HepG2 (cell line): ENCODE data around the gene CARHSP1. TPM values are rescaled to one million over a fixed set of nuclear protein-coding genes. Genes with fewer than 3 reads are reported as not detected.

Experiments used
- ATAD3A ChIP-seq: sonication (generic); formaldehyde crosslinking; IDR thresholded peaks from 2 replicates; pipeline ENCODE4 v1.4.0; 2020; ENCODE audit warnings: missing genetic modification reagents
- BCLAF1 ChIP-seq: fragments of 450-650 bp; IDR thresholded peaks from 2 replicates; pipeline ENCODE4 v1.6.1; 2017; ENCODE audit warnings: mild to moderate bottlenecking
- CCAR2 ChIP-seq: fragments of 200-400 bp; formaldehyde crosslinking; optimal IDR thresholded peaks from 2 replicates; pipeline ENCODE3; 2018; ENCODE audit warnings: low read depth, mild to moderate bottlenecking, low read length, moderate library complexity
- CENPBD1 ChIP-seq: sonication (generic); formaldehyde crosslinking; IDR thresholded peaks from 2 replicates; pipeline ENCODE4 v1.8.0; 2022; ENCODE audit warnings: missing genetic modification reagents, low read depth, mild to moderate bottlenecking, borderline replicate concordance
- CHD2 ChIP-seq: IDR thresholded peaks from 2 replicates; pipeline ENCODE4 v1.6.1; 2011; ENCODE audit warnings: low read depth, low read length, improper control_type of control experiment
- CREM ChIP-seq, 2 experiments: sonication (generic) in 1 of 2; formaldehyde crosslinking in 1 of 2; IDR thresholded peaks; 2 replicates each; pipeline versions ENCODE4 v1.4.0 to v1.6.1; 2016 to 2020; ENCODE audit warnings: antibody characterized with exemption in 1 of 2, mild to moderate bottlenecking in 1 of 2, missing genetic modification reagents in 1 of 2
- FOXP1 ChIP-seq, 2 experiments: fragments of 450-650 bp in 1 of 2; IDR thresholded peaks; 2 replicates each; pipeline ENCODE4 v1.6.1; 2017 to 2018; ENCODE audit warnings: antibody characterized with exemption in 1 of 2
- HIVEP1 ChIP-seq: sonication (generic); formaldehyde crosslinking; IDR thresholded peaks from 2 replicates; pipeline ENCODE4 v1.4.0; 2020; ENCODE audit warnings: mild to moderate bottlenecking, missing genetic modification reagents
- NCOR1 ChIP-seq: fragments of 200-600 bp; sonication (generic); IDR thresholded peaks from 2 replicates; pipeline ENCODE4 v1.7.0; 2017; ENCODE audit warnings: antibody characterized with exemption, low read length, borderline replicate concordance
- TGIF2 ChIP-seq: IDR thresholded peaks from 2 replicates; pipeline ENCODE4 v1.6.1; 2016; ENCODE audit warnings: control low read depth, missing compliant biosample characterization
- ZMAT5 ChIP-seq: sonication (generic); formaldehyde crosslinking; IDR thresholded peaks from 2 replicates; pipeline ENCODE4 v1.5.0; 2020; ENCODE audit warnings: mild to moderate bottlenecking, low read depth, missing genetic modification reagents, borderline replicate concordance
- ZNF232 ChIP-seq: sonication (generic); formaldehyde crosslinking; IDR thresholded peaks from 2 replicates; pipeline ENCODE4 v1.4.0; 2020; ENCODE audit warnings: missing genetic modification reagents, borderline replicate concordance
- ZNF326 ChIP-seq: sonication (generic); formaldehyde crosslinking; IDR thresholded peaks from 2 replicates; pipeline ENCODE4 v1.4.0; 2020; ENCODE audit warnings: missing genetic modification reagents, borderline replicate concordance
- ZNF563 ChIP-seq: sonication (generic); formaldehyde crosslinking; IDR thresholded peaks from 2 replicates; pipeline ENCODE4 v1.8.0; 2022; ENCODE audit warnings: mild to moderate bottlenecking, moderate library complexity, missing genetic modification reagents
- ZNF639 ChIP-seq: conservative IDR thresholded peaks from 2 replicates; pipeline ENCODE4 v1.6.1; 2018; ENCODE audit warnings: missing genetic modification reagents
- ZNF678 ChIP-seq: sonication (generic); formaldehyde crosslinking; IDR thresholded peaks from 2 replicates; pipeline ENCODE4 v1.4.0; 2020; ENCODE audit warnings: mild to moderate bottlenecking, missing genetic modification reagents
- ZNF709 ChIP-seq: sonication (generic); formaldehyde crosslinking; IDR thresholded peaks from 2 replicates; pipeline ENCODE4 v1.5.0; 2020; ENCODE audit warnings: mild to moderate bottlenecking, missing genetic modification reagents
- ZNF782 ChIP-seq: sonication (generic); formaldehyde crosslinking; IDR thresholded peaks from 2 replicates; pipeline ENCODE4 v1.4.0; 2020; ENCODE audit warnings: missing genetic modification reagents, mild to moderate bottlenecking, borderline replicate concordance
- ZNF850 ChIP-seq: sonication (generic); formaldehyde crosslinking; conservative IDR thresholded peaks from 2 replicates; pipeline ENCODE4 v1.9.0; 2021; ENCODE audit warnings: mild to moderate bottlenecking, missing genetic modification reagents
- polyA plus RNA-seq, 8 experiments: library from polyadenylated mRNA; depleted of rRNA in 3 of 8; stranded (reverse) in 7 of 8; unstranded in 1 of 8; fragments of >200 nt; fragmentation: Illumina TruSeq in 4 of 8; extraction: Trizol in 4 of 8; gene quantifications; 2 replicates each; pipeline versions ENCODE4 v1.2.1 to v1.2.3, GENCODE V29; 2011 to 2016; ENCODE audit warnings: low read depth in 4 of 8, missing spikeins in 1 of 8, mixed read lengths in 1 of 8; ENCODE audit not compliant: insufficient read depth in 1 of 8
- total RNA-seq, 5 experiments: library from RNA; depleted of rRNA; stranded (reverse); fragments of >200 nt; fragmentation: Illumina TruSeq; extraction: Trizol; gene quantifications; 2 replicates each; pipeline ENCODE4 v1.2.3, GENCODE V29; 2016; ENCODE audit warnings: low read depth in 1 of 5
- TF ChIP-seq, protein P1 (sequence below): sonication (generic); formaldehyde crosslinking; IDR thresholded peaks from 2 replicates; pipeline ENCODE4 v1.5.1; 2020; ENCODE audit warnings: missing genetic modification reagents, mild to moderate bottlenecking, borderline replicate concordance
- TF ChIP-seq, protein P2 (sequence below): sonication (generic); formaldehyde crosslinking; IDR thresholded peaks from 2 replicates; pipeline ENCODE4 v1.5.0; 2020; ENCODE audit warnings: missing genetic modification reagents

Gene CARHSP1
- total and polyA plus RNA-seq, 2 of the 13 experiments (the other 11 are each of a cell fraction or from before 2014, with no cell fraction given), result 173 to 345 TPM

- TF ChIP-seq, protein P1, sequence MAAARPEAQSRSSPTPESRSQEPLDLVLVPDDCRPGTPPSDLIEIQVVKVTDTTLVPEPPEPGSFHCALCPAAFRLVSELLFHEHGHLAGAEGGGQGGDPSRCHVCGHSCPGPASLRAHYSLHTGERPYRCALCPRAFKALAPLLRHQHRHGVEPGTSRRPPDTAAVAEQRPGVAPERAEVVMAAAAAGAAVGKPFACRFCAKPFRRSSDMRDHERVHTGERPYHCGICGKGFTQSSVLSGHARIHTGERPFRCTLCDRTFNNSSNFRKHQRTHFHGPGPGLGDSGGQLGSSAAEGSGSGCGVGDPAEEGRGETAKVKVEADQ, result 0 out of 2 replicates have a peak, but pooled peaks have one; percentile 9
- no peak; the same call in 1 of the 2 replicates for TF ChIP-seq ZNF563 (CRISPR knock-in tag)
- TF ChIP-seq ZNF326 (CRISPR knock-in tag), result no peak
- no peak for TF ChIP-seq ZNF850
- no peak; the same call in 1 of the 2 replicates for TF ChIP-seq HIVEP1
- peak; percentile 90; the same call in 1 of the 2 replicates for TF ChIP-seq ZNF232 (CRISPR knock-in tag)
- TF ChIP-seq CENPBD1 (CRISPR knock-in tag), result no peak
- TF ChIP-seq CHD2, result no peak
- no peak for TF ChIP-seq ZNF639 (CRISPR knock-in tag)
- no peak; the same call in 1 of the 2 replicates for TF ChIP-seq ZNF709 (CRISPR knock-in tag)
- no peak for TF ChIP-seq ATAD3A (CRISPR knock-in tag)
- TF ChIP-seq FOXP1 (IDR thresholded peaks at IDR 0.05), result no peak
- peak; percentile 19; the same call in 1 of the 2 replicates for TF ChIP-seq FOXP1 (CRISPR knock-in tag; IDR thresholded peaks at IDR 0.05)
- TF ChIP-seq ZMAT5 (CRISPR knock-in tag), result no peak
- no peak for TF ChIP-seq ZNF678
- TF ChIP-seq, protein P2, sequence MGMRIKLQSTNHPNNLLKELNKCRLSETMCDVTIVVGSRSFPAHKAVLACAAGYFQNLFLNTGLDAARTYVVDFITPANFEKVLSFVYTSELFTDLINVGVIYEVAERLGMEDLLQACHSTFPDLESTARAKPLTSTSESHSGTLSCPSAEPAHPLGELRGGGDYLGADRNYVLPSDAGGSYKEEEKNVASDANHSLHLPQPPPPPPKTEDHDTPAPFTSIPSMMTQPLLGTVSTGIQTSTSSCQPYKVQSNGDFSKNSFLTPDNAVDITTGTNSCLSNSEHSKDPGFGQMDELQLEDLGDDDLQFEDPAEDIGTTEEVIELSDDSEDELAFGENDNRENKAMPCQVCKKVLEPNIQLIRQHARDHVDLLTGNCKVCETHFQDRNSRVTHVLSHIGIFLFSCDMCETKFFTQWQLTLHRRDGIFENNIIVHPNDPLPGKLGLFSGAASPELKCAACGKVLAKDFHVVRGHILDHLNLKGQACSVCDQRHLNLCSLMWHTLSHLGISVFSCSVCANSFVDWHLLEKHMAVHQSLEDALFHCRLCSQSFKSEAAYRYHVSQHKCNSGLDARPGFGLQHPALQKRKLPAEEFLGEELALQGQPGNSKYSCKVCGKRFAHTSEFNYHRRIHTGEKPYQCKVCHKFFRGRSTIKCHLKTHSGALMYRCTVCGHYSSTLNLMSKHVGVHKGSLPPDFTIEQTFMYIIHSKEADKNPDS (CRISPR knock-in tag), result no peak
- no peak for TF ChIP-seq NCOR1
- TF ChIP-seq CREM (IDR thresholded peaks at IDR 0.05), result no peak
- TF ChIP-seq CREM (CRISPR knock-in tag; IDR thresholded peaks at IDR 0.05), result no peak
- TF ChIP-seq ZNF782 (CRISPR knock-in tag), result 0 out of 2 replicates have a peak, but pooled peaks have one; percentile 34
- TF ChIP-seq CCAR2, result no peak
- TF ChIP-seq TGIF2 (CRISPR knock-in tag), result peak; percentile 23; the same call in 1 of the 2 replicates
- no peak for TF ChIP-seq BCLAF1
Measured at GRCh38 chr16:8869212-8869987, 594 bp upstream of the CARHSP1 start (continued).
